ENCODE data around the gene TMEM120B. TPM values are rescaled to one million over a fixed set of nuclear protein-coding genes. Genes with fewer than 3 reads are reported as not detected.

TMEM120B gene
- total and polyA plus RNA-seq, 2 of the 4 experiments (the other 2 are of a cell fraction), result 10.6 to 18.4 TPM

DNA sequence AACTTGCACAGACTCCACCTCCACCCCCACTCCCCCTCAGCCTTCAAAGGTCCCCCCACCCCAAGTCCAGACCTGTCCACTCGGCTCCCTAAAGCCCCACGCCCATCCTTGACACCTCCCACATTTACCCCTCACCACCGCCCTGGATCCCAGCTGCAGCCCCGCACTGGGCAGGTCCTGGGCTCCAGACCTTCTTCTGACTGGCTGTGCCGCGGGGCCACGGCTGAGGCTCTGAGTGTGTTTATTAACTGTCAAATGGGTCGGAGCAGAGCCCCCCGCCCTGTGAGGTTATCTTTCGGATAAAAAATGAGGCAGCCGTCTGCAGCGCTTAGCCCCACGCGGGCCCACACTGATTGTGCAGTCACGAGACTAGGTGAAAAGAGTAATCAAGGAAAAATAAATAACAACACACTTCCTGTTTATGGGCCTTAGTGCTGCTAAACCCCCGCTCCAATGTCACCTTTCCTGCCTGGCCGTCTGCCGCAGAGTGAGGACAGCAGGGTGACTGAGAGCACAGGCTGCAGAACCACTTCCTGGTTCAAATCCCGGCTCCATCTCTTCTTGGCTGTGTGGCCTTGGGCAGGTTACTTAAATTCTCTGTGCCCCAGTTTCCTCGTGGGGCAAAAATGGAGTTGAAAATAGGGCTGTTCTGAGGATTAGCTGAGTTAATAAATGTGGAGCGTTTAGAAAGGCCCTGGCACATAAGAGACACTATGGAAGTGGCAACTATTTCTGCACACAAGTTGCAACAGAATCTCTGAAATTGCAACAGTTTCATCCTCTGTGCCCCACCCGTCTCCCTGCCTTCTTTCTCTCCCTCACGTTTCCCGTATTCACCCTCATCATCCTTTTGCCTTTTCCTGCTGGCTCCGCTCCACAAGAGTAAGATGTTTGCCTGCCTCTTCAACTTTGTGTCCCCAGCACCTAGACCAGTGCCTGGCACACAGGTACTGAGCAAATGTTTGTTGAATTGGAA is 100.7 kb downstream of the TMEM120B start:
- dilution Hi-C loops (cut with HindIII; ENCODE audit: low sequenced_read_pairs, unreplicated experiment) (no loop called here), intact Hi-C loops (cut with micrococcal nuclease) (loop anchor here (1.0 kb wide), 3 partner anchors 18 to 75 kb away; partner anchors contain the start of gene PSMD9), in situ Hi-C loops (cut with MboI; ENCODE audit: low sequenced_read_pairs) (no loop called here)
- Histone ChIP-seq H4K8ac (ENCODE audit: low read depth in 2 of 2, low read length in 2 of 2) (peak overlapping the region in 1 of 2 experiments; percentile 53; a peak in 2 of 4 replicates), H3K4me3 (ENCODE audit: insufficient read depth, low read depth, low read length) (peak overlapping the region; percentile 50; the same call in 1 of the 2 replicates), H3K18ac (ENCODE audit: low read depth, low read length) (no peak overlapping the region), H3K4ac (ENCODE audit: low read depth, low read length) (peak overlapping the region; percentile 30; the same call in 1 of the 2 replicates), H3K23ac (ENCODE audit: low read depth, low read length) (no peak overlapping the region), H4K20me1 (ENCODE audit: insufficient read depth, low read length) (peaks cover 50% of the 10 kb centered on the region), H3K4me1 (ENCODE audit: control insufficient read depth, insufficient read depth, low read length) (peaks cover 18% of the 10 kb centered on the region), H4K5ac (ENCODE audit: low read depth, low read length) (no peak overlapping the region; the same call in 1 of the 2 replicates), H3K4me2 (ENCODE audit: low read depth, low read length) (peak overlapping the region; percentile 89), H2BK5ac (ENCODE audit: low read depth, low read length, poor library complexity, severe bottlenecking) (no peak overlapping the region), H3K56ac (ENCODE audit: extremely low read depth, insufficient read depth, low read length) (no peak overlapping the region; the same call in 1 of the 2 replicates), H3K36me3 (ENCODE audit: control insufficient read depth, insufficient read depth, low read length) (peaks cover 69% of the 10 kb centered on the region), H2AK9ac (replicated peaks; ENCODE audit: low read depth, low read length, poor library complexity) (peak overlapping the region; percentile 82), H3K79me1 (ENCODE audit: low read depth in 1 of 2, low read length in 2 of 2) (peaks cover 39 to 74% of the 10 kb centered on the region in 2 experiments), H2BK15ac (ENCODE audit: low read depth, low read length) (no peak overlapping the region), H3K14ac (replicated peaks; ENCODE audit: low read depth, low read length) (peak overlapping the region; percentile 55; the same call in 1 of the 2 replicates), H2AK5ac (ENCODE audit: low read depth, low read length) (0 out of 2 replicates have a peak overlapping the region, but pooled peaks have one; percentile 33), H3K27me3 (ENCODE audit: control insufficient read depth, insufficient read depth, low read length) (no peaks in the 10 kb centered on the region), H2BK120ac (ENCODE audit: low read depth, low read length) (no peak overlapping the region), H3K9ac (ENCODE audit: low read depth, low read length) (peak overlapping the region; percentile 53; the same call in 1 of the 2 replicates), H2AFZ (replicated peaks; ENCODE audit: low read length, poor library complexity) (no peak overlapping the region), H2BK20ac (ENCODE audit: low read depth, low read length) (no peak overlapping the region), H3K9me3 (ENCODE audit: control insufficient read depth, insufficient read depth, low read length) (no peaks in the 10 kb centered on the region), H3K27ac (ENCODE audit: insufficient read depth, low read length) (peak overlapping the region; percentile 52; the same call in 1 of the 2 replicates), H4K91ac (ENCODE audit: insufficient read depth, low read depth, low read length) (peak overlapping the region; percentile 4; the same call in 1 of the 2 replicates), H3K9me1 (ENCODE audit: insufficient read depth, low read length) (no peaks in the 10 kb centered on the region)
- WGBS, 2 experiments (ENCODE audit: extremely low coverage in 2 of 2, insufficient read length in 1 of 2), result 48% methylated on average over 6 of the region's 25 CpGs; no CpG with 5 or more reads in 1 of the 2 experiments
- TF ChIP-seq NFE2L2 (IDR thresholded peaks at IDR 0.05; ENCODE audit: low read depth, low read length), result no peak
- TF ChIP-seq BHLHE40 (IDR thresholded peaks at IDR 0.05; ENCODE audit: low read depth, low read length), result peak; percentile 51
- TF ChIP-seq CEBPB (IDR thresholded peaks at IDR 0.05; ENCODE audit: low read depth, low read length), result peak; percentile 81
- ChIA-PET CTCF (interaction anchor here (4.1 kb wide), 1 partner anchor 19 kb away, joined by 49 read pairs; the partner anchor contains the start of gene RHOF), POLR2A (ENCODE audit: unreplicated experiment) (no interaction called here)
- BruUV-seq (replicated peaks), result no TSS peak
- ATAC-seq (ENCODE audit: low read depth) (no peak), DNase-seq (no peak)

Data from IMR-90 (cell line).